Measurements from ENCODE around the gene ANKRA2.

- TF ChIP-seq CTCF (conservative IDR thresholded peaks at IDR 0.05; ENCODE audit: low read depth, low read length) (no peak), POLR2A (IDR thresholded peaks at IDR 0.05; ENCODE audit: low read depth, low read length) (no peak), CHD1 (IDR thresholded peaks at IDR 0.05; ENCODE audit: low read depth, low read length) (no peak), MXI1 (IDR thresholded peaks at IDR 0.05; ENCODE audit: borderline replicate concordance, low read depth, low read length) (no peak), MAZ (IDR thresholded peaks at IDR 0.05; ENCODE audit: borderline replicate concordance, low read depth, low read length) (no peak), SMC3 (IDR thresholded peaks at IDR 0.05; ENCODE audit: low read depth, low read length) (no peak), MAFK (IDR thresholded peaks at IDR 0.05; ENCODE audit: low read depth, low read length) (no peak), RFX5 (IDR thresholded peaks at IDR 0.05; ENCODE audit: low read depth, low read length) (no peak), BHLHE40 (IDR thresholded peaks at IDR 0.05; ENCODE audit: low read depth, low read length) (no peak), FOS (IDR thresholded peaks at IDR 0.05; ENCODE audit: low read depth, low read length) (no peak), RAD21 (IDR thresholded peaks at IDR 0.05; ENCODE audit: low read length) (no peak)
- TF ChIP-seq, protein P1, sequence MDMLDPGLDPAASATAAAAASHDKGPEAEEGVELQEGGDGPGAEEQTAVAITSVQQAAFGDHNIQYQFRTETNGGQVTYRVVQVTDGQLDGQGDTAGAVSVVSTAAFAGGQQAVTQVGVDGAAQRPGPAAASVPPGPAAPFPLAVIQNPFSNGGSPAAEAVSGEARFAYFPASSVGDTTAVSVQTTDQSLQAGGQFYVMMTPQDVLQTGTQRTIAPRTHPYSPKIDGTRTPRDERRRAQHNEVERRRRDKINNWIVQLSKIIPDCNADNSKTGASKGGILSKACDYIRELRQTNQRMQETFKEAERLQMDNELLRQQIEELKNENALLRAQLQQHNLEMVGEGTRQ (IDR thresholded peaks at IDR 0.05; ENCODE audit: low read depth, low read length), result no peak
- TF ChIP-seq, protein P2, sequence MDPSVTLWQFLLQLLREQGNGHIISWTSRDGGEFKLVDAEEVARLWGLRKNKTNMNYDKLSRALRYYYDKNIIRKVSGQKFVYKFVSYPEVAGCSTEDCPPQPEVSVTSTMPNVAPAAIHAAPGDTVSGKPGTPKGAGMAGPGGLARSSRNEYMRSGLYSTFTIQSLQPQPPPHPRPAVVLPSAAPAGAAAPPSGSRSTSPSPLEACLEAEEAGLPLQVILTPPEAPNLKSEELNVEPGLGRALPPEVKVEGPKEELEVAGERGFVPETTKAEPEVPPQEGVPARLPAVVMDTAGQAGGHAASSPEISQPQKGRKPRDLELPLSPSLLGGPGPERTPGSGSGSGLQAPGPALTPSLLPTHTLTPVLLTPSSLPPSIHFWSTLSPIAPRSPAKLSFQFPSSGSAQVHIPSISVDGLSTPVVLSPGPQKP (IDR thresholded peaks at IDR 0.05; ENCODE audit: borderline replicate concordance, low read depth, low read length), result no peak
Observed at GRCh38 chr5:73528248-73528647, 37.2 kb downstream of the ANKRA2 start.
